GM10847 (cell line): Measurements from ENCODE around the gene FLYWCH1.

Experiments used
- POLR2A ChIP-seq: IDR thresholded peaks from 2 replicates; pipeline ENCODE4 v1.6.1; 2011; ENCODE audit not compliant: insufficient read length; ENCODE audit errors: extremely low read depth

The FLYWCH1 gene

GRCh38 chr16:2968368-2968737, 56.6 kb downstream of the FLYWCH1 start:
- TF ChIP-seq POLR2A = no peak

- no peak for TF ChIP-seq POLR2A
Observed at GRCh38 chr16:2968738-2969544, 57.2 kb downstream of the FLYWCH1 start, which contains the start of gene PAQR4. TSS of gene PAQR4 (plus strand) at chr16:2969348. CDS start at chr16:2969675, 327 bp downstream.

DNA sequence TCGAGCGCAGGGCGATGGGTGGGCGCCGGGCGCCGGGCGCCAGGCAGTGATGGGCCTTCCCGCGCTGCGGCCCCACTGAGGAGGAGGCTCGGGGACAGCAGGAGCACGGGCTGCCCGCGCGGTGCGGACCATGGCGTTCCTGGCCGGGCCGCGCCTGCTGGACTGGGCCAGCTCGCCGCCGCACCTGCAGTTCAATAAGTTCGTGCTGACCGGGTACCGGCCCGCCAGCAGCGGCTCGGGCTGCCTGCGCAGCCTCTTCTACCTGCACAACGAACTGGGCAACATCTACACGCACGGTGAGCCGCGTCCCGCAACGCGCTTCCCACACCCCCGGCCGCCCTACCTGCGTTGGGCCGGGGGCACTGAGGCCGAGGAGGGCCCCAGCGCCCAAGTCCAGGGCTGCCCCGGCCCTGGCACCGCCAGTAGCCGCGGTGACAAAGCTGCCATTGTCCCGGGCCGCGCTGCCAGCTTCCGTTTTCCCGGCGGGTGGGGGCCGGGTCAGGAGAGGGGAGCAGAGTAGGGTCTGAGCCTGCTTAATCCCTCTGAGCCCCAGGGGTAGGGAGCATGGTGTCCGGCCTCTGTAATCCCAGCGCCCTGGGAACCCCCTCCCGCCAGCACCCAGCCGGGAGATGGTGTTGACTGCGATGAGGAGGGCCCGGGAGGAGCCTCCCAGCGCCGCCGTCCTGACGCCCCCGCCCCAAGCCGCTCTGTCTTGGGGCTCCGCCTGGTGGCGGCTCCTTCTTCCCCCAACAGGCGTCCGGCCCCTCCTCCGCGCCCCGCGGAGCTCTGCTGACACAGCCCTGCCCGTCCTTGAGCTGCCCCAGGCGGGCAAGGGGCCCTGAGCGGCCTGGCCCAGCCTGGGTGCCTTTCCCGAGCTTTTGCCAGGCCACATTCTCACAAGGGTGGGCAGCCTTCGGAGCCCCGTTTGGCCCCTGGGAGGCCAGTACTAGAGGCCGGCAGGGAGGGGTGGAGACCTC, 58.1 kb downstream of the FLYWCH1 start:
- TF ChIP-seq POLR2A = no peak

GRCh38 chr16:2970563-2970962, 58.8 kb downstream of the FLYWCH1 start:
- no peak for TF ChIP-seq POLR2A

DNA sequence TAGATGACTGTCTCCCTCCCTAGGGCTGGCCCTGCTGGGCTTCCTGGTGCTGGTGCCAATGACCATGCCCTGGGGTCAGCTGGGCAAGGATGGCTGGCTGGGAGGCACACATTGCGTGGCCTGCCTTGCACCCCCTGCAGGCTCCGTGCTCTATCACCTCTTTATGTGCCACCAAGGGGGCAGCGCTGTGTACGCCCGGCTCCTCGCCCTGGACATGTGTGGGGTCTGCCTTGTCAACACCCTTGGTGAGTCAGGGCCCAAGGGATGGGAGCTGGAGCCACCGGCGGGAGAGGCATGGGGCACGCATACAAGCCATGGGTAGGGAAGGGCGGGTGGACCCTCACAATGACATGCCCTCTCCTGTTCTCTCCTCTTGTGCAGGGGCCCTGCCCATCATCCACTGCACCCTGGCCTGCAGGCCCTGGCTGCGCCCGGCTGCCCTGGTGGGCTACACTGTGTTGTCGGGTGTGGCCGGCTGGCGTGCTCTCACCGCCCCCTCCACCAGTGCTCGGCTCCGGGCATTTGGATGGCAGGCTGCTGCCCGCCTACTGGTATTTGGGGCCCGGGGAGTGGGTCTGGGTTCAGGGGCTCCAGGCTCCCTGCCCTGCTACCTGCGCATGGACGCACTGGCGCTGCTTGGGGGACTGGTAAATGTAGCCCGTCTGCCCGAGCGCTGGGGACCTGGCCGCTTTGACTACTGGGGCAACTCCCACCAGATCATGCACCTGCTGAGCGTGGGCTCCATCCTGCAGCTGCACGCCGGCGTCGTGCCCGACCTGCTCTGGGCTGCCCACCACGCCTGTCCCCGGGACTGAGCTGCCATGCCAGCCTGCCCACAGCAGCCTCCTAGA, 59.6 kb downstream of the FLYWCH1 start:
- peak; percentile 14 for TF ChIP-seq POLR2A

GRCh38 chr16:2971985-2972784, 60.5 kb downstream of the FLYWCH1 start:
- TF ChIP-seq POLR2A = no peak

DNA sequence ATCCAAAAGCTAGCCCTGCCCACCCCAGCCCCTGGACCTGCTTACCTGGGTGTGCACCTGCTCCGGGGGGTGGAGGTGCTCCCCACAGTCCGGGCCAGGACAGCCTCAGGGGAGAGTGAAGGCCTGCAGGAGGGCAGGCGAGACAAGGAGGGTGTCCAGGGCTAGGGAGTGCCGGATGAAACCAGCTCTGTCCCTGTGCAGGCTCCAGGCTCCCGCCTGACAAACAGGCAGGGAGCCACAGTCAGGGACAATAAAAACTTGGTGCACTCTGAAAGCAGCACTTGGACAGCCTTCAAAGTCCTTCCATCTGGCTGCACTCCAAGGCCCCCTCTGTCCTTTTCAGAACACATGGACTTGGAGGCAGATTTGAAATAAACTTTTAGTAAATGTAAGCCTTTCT, 61.4 kb downstream of the FLYWCH1 start:
- TF ChIP-seq POLR2A = no peak

GRCh38 chr16:2973605-2974318, 62.0 kb downstream of the FLYWCH1 start:
- TF ChIP-seq POLR2A = no peak

DNA sequence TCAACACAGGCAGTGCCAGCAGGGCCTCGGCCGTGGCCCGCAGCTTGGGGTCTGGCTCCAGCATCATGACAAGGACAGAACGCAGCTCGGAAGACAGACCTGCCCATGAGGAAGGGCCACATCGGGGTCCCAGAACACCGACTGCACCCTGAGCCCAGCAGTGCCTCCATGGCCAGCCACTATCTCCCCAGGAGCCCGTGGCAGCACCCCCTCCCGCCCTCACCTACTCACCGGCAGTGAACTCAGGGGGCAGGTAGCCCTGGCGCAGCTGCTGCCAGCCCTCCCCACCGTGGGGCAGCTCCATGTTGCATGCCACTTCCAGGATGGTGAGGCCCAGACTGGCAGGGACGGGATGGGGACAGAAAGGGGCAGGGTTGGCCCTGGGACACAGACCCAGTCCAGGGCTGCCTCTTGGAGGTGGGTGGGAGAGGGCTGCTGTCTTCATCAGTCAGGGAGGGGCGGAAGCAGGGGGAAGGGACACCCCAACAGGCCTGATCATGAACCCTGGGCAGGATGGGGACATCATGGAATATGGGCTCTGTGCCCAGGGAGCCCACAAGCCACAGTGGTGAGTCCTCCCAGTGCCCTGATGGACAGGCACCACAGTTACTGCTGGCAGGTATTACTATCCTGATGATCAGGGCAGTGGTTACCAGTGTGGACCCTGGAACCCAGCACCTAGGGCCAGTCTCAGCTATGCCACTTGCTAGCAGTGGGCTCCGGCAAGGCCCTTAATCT, 62.8 kb downstream of the FLYWCH1 start:
- no peak for TF ChIP-seq POLR2A

- no peak for TF ChIP-seq POLR2A
Observed at GRCh38 chr16:2975161-2975795, 63.5 kb downstream of the FLYWCH1 start.

DNA sequence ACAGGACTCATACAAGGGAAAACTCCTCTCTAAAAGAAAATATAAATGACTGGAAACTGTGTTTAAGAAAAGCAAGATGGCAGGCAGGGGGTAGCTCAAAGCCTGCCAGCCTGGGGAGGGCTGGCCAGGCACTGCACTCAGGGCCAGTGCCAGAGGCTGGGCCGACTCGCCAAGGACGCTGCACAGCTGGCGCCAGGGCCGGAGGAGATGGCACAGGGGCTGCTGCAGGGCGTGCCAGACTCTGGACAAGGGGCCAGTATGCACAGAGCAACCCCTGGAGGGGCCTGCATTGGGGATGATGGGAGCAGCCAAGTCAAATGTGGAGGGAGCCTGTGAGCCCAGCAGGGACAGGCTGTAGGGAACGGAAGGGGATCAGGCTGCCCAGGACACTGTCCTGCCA, 64.5 kb downstream of the FLYWCH1 start:
- TF ChIP-seq POLR2A = no peak

- TF ChIP-seq POLR2A = no peak
Observed at GRCh38 chr16:2976673-2977072, 64.9 kb downstream of the FLYWCH1 start.
